ENCODE results near the gene ZDHHC16. TPM values are rescaled to one million over a fixed set of nuclear protein-coding genes. Genes with fewer than 3 reads are reported as not detected.
"Not testable (repeated sequence)": the region's sequence is repeated elsewhere in the genome, so short reads cannot be mapped to it uniquely, and the experiment has no call there.

The ZDHHC16 gene
- total RNA-seq, 2 donors from 2014 or later: 31.4 to 57.0 TPM

DNA sequence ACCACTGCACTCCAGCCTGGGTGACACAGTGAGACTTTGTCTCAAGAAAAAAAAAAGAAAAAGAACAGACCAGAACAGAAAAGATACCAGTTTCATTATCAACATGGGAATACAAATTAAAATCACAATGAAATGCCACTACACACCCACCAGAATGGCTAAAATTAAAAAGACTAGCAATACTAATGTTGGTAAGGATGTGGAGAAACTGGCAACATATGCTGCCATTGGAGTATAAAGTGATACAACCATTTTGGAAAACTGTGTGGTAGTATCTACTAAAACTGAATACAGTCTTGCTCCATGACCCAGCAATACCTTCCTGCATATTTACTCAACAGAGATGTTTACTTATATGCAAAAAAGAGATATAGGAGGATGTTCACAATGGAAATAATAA lies 41.9 kb upstream of the ZDHHC16 start:
- TF ChIP-seq, protein P1, sequence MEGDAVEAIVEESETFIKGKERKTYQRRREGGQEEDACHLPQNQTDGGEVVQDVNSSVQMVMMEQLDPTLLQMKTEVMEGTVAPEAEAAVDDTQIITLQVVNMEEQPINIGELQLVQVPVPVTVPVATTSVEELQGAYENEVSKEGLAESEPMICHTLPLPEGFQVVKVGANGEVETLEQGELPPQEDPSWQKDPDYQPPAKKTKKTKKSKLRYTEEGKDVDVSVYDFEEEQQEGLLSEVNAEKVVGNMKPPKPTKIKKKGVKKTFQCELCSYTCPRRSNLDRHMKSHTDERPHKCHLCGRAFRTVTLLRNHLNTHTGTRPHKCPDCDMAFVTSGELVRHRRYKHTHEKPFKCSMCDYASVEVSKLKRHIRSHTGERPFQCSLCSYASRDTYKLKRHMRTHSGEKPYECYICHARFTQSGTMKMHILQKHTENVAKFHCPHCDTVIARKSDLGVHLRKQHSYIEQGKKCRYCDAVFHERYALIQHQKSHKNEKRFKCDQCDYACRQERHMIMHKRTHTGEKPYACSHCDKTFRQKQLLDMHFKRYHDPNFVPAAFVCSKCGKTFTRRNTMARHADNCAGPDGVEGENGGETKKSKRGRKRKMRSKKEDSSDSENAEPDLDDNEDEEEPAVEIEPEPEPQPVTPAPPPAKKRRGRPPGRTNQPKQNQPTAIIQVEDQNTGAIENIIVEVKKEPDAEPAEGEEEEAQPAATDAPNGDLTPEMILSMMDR (IDR thresholded peaks at IDR 0.05): no peak
- H3K9ac ChIP-seq (ENCODE audit: low read depth in 2 of 2, low read length in 2 of 2): no peak overlapping the region
- intact Hi-C loops (cut with DNase I): no loop called here
- peaks cover 6% of the 10 kb centered on the region for H3K4me1 ChIP-seq
- no peak overlapping the region for H3K4me3 ChIP-seq
- H3K9me3 ChIP-seq: no peaks in the 10 kb centered on the region
- no peak overlapping the region for H3K27ac ChIP-seq
- H3K36me3 ChIP-seq: no peaks in the 10 kb centered on the region
- H3K27me3 ChIP-seq: no peaks in the 10 kb centered on the region
- no peak for DNase-seq

DNA sequence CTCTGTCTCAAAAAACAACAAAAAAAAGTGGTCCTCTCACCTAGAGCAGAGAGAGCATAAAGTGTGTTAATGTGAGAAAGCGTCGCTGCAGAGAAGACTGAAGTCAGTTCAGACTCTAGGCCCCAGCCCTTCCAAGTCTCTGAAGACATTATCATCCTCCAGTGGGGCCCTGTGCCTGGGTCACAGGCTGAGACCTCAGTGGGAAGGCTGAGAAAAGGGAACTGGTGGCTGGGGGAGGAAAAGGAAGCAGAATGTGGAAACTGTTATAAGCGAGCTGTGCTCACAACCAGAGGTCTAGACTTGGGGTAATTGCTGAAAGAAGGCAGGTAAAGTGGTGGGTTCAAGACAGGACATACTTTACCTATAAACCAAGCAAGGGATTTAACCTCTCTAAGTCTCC lies 39.9 kb upstream of the ZDHHC16 start:
- H3K36me3 ChIP-seq: no peaks in the 10 kb centered on the region
- TF ChIP-seq, protein P1 (IDR thresholded peaks at IDR 0.05): no peak
- H3K9me3 ChIP-seq: no peaks in the 10 kb centered on the region
- no peaks in the 10 kb centered on the region for H3K4me1 ChIP-seq
- DNase-seq: no peak
- H3K27me3 ChIP-seq: no peaks in the 10 kb centered on the region
- H3K9ac ChIP-seq (ENCODE audit: low read depth in 2 of 2, low read length in 2 of 2): no peak overlapping the region
- no peak overlapping the region for H3K4me3 ChIP-seq
- H3K27ac ChIP-seq: no peak overlapping the region
- intact Hi-C loops (cut with DNase I): no loop called here

DNA sequence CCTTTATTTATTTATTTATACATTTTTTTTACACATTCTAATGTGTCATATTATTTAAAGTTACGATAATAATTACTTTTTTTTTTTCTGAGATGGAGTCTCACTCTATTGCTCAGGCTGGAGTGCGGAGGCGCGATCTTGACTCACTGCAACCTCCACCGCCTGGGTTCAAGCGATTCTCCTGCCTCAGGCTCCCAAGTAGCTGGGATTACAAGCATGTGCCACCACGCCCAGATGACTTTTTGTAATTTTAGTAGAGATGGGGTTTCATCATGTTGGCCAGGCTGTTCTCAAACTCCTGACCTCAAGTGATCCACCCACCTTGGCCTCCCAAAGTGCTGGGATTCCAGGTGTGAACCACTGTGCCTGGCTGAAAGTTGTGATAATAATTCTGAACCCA lies 39.5 kb upstream of the ZDHHC16 start:
- H3K27ac ChIP-seq; H3K4me1 ChIP-seq; H3K9ac ChIP-seq (ENCODE audit: low read depth in 2 of 2, low read length in 2 of 2); H3K27me3 ChIP-seq; intact Hi-C loops (cut with DNase I); H3K4me3 ChIP-seq; DNase-seq; H3K36me3 ChIP-seq; H3K9me3 ChIP-seq: not testable (repeated sequence)

DNA sequence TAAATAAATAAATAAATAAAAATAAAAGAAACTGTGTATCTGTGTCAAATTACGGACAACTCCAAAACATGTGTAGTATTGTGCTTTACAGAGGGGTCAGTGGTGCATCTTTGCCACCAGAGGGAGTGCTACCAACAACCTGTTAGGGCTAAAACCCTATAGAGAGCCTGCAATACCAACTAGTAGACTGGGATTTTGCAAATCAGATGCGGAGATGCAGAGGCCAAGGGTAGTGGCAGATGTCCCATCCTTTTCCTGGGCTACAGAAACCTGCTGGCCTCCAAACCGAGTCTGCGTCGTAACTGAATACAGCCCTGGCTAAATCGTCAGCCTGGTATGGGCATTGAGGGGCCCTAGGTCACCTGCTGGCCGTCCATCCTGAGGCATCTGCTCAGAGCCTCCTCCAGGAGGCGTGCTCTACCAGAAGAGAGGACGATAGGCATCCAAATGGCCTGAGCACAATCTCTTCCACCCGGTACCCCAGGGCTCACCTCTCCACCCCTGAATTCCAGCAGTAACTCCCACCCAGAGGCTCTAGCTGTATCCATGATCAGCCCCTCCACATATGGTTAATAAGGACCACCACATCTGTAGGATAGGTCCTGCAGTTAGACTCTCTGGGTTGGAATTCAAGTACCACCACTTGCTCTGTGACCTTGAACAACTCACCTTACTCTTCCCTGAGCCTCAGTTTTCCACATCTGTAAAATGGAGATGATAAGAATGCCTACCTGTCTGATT lies 38.6 kb upstream of the ZDHHC16 start:
- no peak overlapping the region for H3K27ac ChIP-seq
- H3K36me3 ChIP-seq: no peaks in the 10 kb centered on the region
- TF ChIP-seq, protein P1 (IDR thresholded peaks at IDR 0.05): peak; percentile 88
- H3K9ac ChIP-seq (ENCODE audit: low read depth in 2 of 2, low read length in 2 of 2): no peak overlapping the region
- DNase-seq: peak; percentile 69
- H3K4me3 ChIP-seq: no peak overlapping the region
- H3K27me3 ChIP-seq: no peaks in the 10 kb centered on the region
- H3K9me3 ChIP-seq: no peaks in the 10 kb centered on the region
- H3K4me1 ChIP-seq: no peaks in the 10 kb centered on the region
- intact Hi-C loops (cut with DNase I): no loop called here

DNA sequence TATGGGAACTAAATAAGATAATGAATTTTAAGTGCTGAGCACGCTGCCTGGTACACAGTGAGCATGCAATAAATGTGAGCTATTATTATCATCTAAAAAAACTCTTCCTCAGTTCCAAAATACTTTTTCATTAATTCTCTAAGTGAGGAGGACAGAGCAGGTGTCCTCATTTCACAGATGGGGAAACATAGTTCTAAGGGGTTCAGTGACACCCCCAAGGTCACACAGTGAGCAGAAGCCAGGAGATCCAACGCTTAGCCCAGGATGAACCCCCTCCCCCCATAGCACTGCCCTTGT lies 38.1 kb upstream of the ZDHHC16 start:
- Histone ChIP-seq H3K36me3 (no peaks in the 10 kb centered on the region), H3K9me3 (no peaks in the 10 kb centered on the region), H3K9ac (ENCODE audit: low read depth in 2 of 2, low read length in 2 of 2) (no peak overlapping the region), H3K4me1 (no peaks in the 10 kb centered on the region), H3K27ac (no peak overlapping the region), H3K4me3 (no peak overlapping the region), H3K27me3 (no peaks in the 10 kb centered on the region)
- TF ChIP-seq, protein P1 (IDR thresholded peaks at IDR 0.05): no peak
- intact Hi-C loops (cut with DNase I): no loop called here
- no peak for DNase-seq

DNA sequence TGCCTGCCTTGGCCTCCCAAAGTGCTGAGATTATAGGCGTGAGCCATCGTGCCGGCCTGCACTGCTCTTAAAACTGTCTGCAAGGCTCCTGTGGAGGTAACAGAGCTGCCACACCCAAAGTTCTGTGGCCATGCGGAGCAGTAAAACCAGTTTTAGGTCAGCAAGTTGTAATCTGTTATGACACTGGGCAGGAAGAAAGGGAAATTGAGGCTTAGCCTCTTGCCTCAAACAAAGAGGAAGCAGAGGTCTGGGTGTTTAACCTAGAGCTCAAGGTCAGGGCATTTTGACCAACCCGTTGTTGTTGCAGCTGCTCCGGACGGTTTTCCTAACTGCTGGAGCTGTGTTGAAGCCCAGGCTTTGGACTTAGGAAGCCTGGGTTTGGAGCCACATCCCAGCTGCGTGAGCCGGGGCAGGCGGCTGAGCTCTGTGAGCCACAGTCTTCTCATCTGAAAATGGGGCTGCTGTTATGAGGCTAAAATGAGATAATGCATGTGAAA lies 37.4 kb upstream of the ZDHHC16 start:
- peak; percentile 70 for DNase-seq
- no peaks in the 10 kb centered on the region for H3K9me3 ChIP-seq
- H3K4me1 ChIP-seq: no peaks in the 10 kb centered on the region
- H3K27ac ChIP-seq: peak overlapping the region; percentile 7
- no peak overlapping the region for H3K4me3 ChIP-seq
- H3K27me3 ChIP-seq: no peaks in the 10 kb centered on the region
- H3K36me3 ChIP-seq: no peaks in the 10 kb centered on the region
- H3K9ac ChIP-seq (ENCODE audit: low read depth in 2 of 2, low read length in 2 of 2): peak overlapping the region in 1 of 2 donors; percentile 6
- intact Hi-C loops (cut with DNase I): no loop called here
- TF ChIP-seq, protein P1 (IDR thresholded peaks at IDR 0.05): no peak
